Gastrocnemius medialis (tissue), 4 donors: Measurements from ENCODE around the gene OSCP1. TPM values are rescaled to one million over a fixed set of nuclear protein-coding genes. Genes with fewer than 3 reads are reported as not detected.

ENCODE experiments used
- ATAC-seq, 2 donors: fragments of 150-250 bp; one replicate each; pipeline ENCODE4 v1.9.1; 2016
- DNase-seq, 2 donors: peaks; one replicate each; pipeline ENCODE4 v3.0.0-alpha.2; 2019
- H3K27ac ChIP-seq, 4 donors: fragments of 200-600 bp; sonication (generic); 1 replicate in 1 of 4; 2 replicates in 3 of 4; pipeline ENCODE4 v1.5.1; 2016 to 2018; ENCODE audit warnings: mild to moderate bottlenecking in 2 of 4, moderate library complexity in 1 of 4
- H3K27me3 ChIP-seq, 3 donors: fragments of 200-600 bp; sonication (generic) in 2 of 3; 1 replicate in 1 of 3; 2 replicates in 2 of 3; pipeline versions ENCODE4 v1.5.1 to v1.6.0; 2016 to 2019; ENCODE audit warnings: mild to moderate bottlenecking in 1 of 3, moderate library complexity in 1 of 3
- H3K36me3 ChIP-seq, 2 donors: fragments of 200-600 bp; sonication (generic) in 1 of 2; one replicate each; pipeline ENCODE4 v1.5.1; 2017 to 2018
- H3K4me1 ChIP-seq, 2 donors: fragments of 200-600 bp; sonication (generic) in 1 of 2; one replicate each; pipeline ENCODE4 v1.5.1; 2016 to 2017; ENCODE audit warnings: mild to moderate bottlenecking in 2 of 2
- H3K4me3 ChIP-seq, 4 donors: fragments of 200-600 bp; sonication (generic) in 3 of 4; 1 replicate in 1 of 4; 2 replicates in 3 of 4; pipeline ENCODE4 v1.5.1; 2016 to 2019; ENCODE audit warnings: mild to moderate bottlenecking in 2 of 4
- H3K9me3 ChIP-seq, 3 donors: fragments of 200-600 bp; sonication (generic) in 2 of 3; 1 replicate in 1 of 3; 2 replicates in 2 of 3; pipeline ENCODE4 v1.5.1; 2016 to 2019
- CTCF ChIP-seq, 5 experiments: fragments of 450-650 bp in 3 of 5; fragments of 200-600 bp in 2 of 5; sonication (generic) in 2 of 5; IDR thresholded peaks in 4 of 5; conservative IDR thresholded peaks in 1 of 5; 1 replicate in 4 of 5; 2 replicates in 1 of 5; pipeline ENCODE4 v1.5.1; 2016 to 2019; ENCODE audit warnings: antibody characterized with exemption in 5 of 5, mild to moderate bottlenecking in 3 of 5, moderate library complexity in 3 of 5
- POLR2A ChIP-seq, 2 donors: fragments of 450-650 bp; IDR thresholded peaks; one replicate each; pipeline ENCODE4 v1.6.1; 2017; ENCODE audit warnings: antibody characterized with exemption in 2 of 2, mild to moderate bottlenecking in 2 of 2, moderate library complexity in 2 of 2
- in situ Hi-C, 4 donors: fragments of 200-750 bp; cut with MboI; loops; one replicate each; pipeline versions ENCODE4 v1.15.0 to v1.8.0; 2017; ENCODE audit warnings: low sequenced_read_pairs in 4 of 4
- intact Hi-C: fragments of 100-400 bp; cut with DNase I; formaldehyde crosslinking; loops from one replicate; pipeline ENCODE4 v1.15.1; 2023; ENCODE audit warnings: low total_unique reads
- total RNA-seq, 4 donors: library from RNA; depleted of rRNA; stranded (reverse); fragments of >200 nt; gene quantifications; one replicate each; pipeline versions ENCODE4 v1.1.0 to v1.2.3, GENCODE V29; 2016

OSCP1 gene
- total RNA-seq, 4 donors from 2014 or later: 3.3 to 6.7 (median 4.7) TPM

GRCh38 chr1:36467700-36468455 is 17.6 kb upstream of the OSCP1 start:
- H3K36me3 ChIP-seq: no peaks in the 10 kb centered on the region
- in situ Hi-C loops: no loop called here
- no peak for TF ChIP-seq POLR2A (IDR thresholded peaks at IDR 0.05)
- no peak for TF ChIP-seq CTCF (IDR thresholded peaks at IDR 0.05 in 4 of 5, conservative IDR thresholded peaks at IDR 0.05 in 1 of 5)
- H3K4me3 ChIP-seq: no peak overlapping the region
- ATAC-seq (no peak), DNase-seq (no peak)
- no peak overlapping the region for H3K27ac ChIP-seq
- H3K4me1 ChIP-seq: peaks cover 11 to 13% of the 10 kb centered on the region in 2 donors
- no peaks in the 10 kb centered on the region for H3K27me3 ChIP-seq
- no peaks in the 10 kb centered on the region for H3K9me3 ChIP-seq
- intact Hi-C loops: loop anchor here (10.0 kb wide), 1 partner anchor 913 kb away; the partner anchor contains the start of genes KIAA0319L and NCDN

DNA sequence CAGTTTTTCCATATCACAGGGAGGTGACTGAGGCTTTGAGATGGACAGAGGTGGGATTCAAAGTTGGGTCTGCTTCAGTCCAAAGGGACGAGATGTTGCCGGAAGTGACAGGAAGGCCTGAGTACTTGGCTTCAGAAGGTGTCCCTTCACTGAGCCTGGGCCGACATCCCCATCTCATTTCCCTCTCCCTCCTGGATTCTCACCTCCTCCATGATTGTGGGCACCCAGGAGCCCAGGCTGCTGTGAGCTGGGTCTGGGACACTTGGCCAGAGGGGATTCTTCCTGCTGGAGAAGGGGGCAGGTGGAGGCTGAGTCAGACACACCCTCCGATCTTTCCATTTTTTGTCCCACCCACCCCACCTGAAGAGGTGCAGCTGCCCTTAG is 16.8 kb upstream of the OSCP1 start:
- H3K4me1 ChIP-seq: peaks cover 18 to 20% of the 10 kb centered on the region in 2 donors
- no peak overlapping the region for H3K4me3 ChIP-seq
- intact Hi-C loops (loop anchor here (10.0 kb wide), 1 partner anchor 912 kb away; the partner anchor contains the start of genes KIAA0319L and NCDN), in situ Hi-C loops (no loop called here)
- no peak for TF ChIP-seq POLR2A (IDR thresholded peaks at IDR 0.05)
- no peak for TF ChIP-seq CTCF (IDR thresholded peaks at IDR 0.05 in 4 of 5, conservative IDR thresholded peaks at IDR 0.05 in 1 of 5)
- no peak for DNase-seq
- no peak overlapping the region for H3K27ac ChIP-seq
- H3K36me3 ChIP-seq: no peaks in the 10 kb centered on the region
- ATAC-seq: no peak
- no peaks in the 10 kb centered on the region for H3K9me3 ChIP-seq
- H3K27me3 ChIP-seq: no peaks in the 10 kb centered on the region

DNA sequence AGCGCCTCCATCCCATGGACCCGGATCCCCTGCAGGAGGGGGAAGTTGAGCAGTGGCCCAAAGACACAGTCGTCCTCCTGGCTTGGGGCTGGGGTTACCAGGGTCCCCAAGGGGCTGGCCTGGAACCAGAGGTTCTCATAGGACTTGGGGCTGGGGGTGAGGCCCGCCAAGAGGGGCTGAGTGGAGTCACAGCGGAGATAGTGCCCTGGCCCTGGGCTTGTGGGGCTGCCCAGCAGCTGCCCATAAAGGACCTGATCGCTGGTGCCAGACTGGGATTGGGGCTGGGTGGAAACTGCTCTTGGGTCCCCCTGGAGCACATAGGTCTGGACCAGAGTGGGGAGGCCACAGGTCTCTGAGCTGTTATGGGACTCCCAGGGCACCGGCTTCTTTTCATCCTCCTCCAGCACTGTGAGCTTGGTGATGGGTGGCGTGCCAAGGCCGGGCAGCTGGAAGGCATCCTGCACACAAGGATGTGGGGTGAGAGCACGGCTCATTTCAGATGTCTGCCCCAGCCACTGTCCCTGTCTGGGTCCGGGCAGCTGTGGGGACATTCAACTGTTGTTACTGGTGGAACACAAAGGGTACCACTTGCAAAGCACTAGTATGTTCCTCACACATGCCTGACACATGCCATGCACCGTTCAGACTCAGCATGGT is 16.2 kb upstream of the OSCP1 start:
- H3K27ac ChIP-seq: no peak overlapping the region
- peaks cover 0 to under 1% of the 10 kb centered on the region in 2 donors for H3K36me3 ChIP-seq
- ATAC-seq (no peak), DNase-seq (no peak)
- H3K9me3 ChIP-seq: no peaks in the 10 kb centered on the region
- TF ChIP-seq CTCF (IDR thresholded peaks at IDR 0.05 in 4 of 5, conservative IDR thresholded peaks at IDR 0.05 in 1 of 5) (no peak), POLR2A (IDR thresholded peaks at IDR 0.05) (no peak)
- no peak overlapping the region for H3K4me3 ChIP-seq
- intact Hi-C loops (loop anchor here (10.0 kb wide), 1 partner anchor 912 kb away; the partner anchor contains the start of genes KIAA0319L and NCDN), in situ Hi-C loops (no loop called here)
- no peaks in the 10 kb centered on the region for H3K27me3 ChIP-seq
- H3K4me1 ChIP-seq: peaks cover 18 to 20% of the 10 kb centered on the region in 2 donors

DNA sequence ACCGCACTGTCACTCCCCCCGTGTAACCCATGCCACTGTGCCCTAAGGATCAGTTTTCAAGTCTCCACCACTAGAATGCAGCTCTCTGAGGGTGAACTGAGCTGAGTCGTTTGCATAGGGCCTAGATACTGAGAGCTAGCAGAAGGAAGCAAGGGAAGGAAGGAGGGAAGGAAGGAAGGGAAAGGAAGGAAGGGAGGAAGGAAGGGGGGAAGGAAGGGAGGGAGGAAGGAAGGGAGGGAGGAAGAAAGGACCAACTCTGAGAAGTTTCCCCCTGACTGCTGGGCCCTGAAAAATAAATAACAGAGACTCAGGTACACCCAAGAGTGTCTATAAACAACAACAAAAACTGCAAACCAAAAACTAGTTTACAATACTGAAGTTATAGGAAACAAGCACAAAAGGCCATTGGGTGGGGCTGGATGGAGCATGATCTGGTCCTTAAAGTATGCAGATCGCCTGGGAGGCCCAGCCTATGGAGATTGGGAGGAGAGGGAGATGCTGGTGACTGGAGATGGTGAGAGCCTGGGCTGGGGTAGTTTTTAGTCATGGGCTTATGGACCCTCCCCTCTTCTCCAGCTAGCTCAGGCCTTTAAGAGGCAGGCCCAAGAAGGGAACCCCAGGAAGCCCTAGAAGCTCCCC is 15.6 kb upstream of the OSCP1 start:
- Histone ChIP-seq H3K4me1 (peaks cover 18 to 20% of the 10 kb centered on the region in 2 donors), H3K9me3 (no peaks in the 10 kb centered on the region), H3K27me3 (no peaks in the 10 kb centered on the region), H3K27ac (no peak overlapping the region), H3K36me3 (peaks cover 0 to 7% of the 10 kb centered on the region in 2 donors), H3K4me3 (no peak overlapping the region)
- TF ChIP-seq CTCF (IDR thresholded peaks at IDR 0.05 in 4 of 5, conservative IDR thresholded peaks at IDR 0.05 in 1 of 5) (no peak), POLR2A (IDR thresholded peaks at IDR 0.05) (no peak)
- ATAC-seq (no peak), DNase-seq (no peak)
- in situ Hi-C loops: no loop called here
- intact Hi-C loops: loop anchor here (10.0 kb wide), 1 partner anchor 911 kb away; the partner anchor contains the start of genes KIAA0319L and NCDN
